NCI-H1436 (cell line): ENCODE data around the gene LRG1.

Experiments
- DNase-seq: peaks from one replicate; lab custom pipeline; 2025; lab: John Stamatoyannopoulos, UW

LRG1 gene

GRCh38 chr19:4511300-4512054 is 28.4 kb downstream of the LRG1 start:
- DNase-seq, result no peak

GRCh38 chr19:4510435-4511255 is 29.2 kb downstream of the LRG1 start:
- DNase-seq, result no peak

- no peak for DNase-seq
Measured at GRCh38 chr19:4508698-4509097, 31.1 kb downstream of the LRG1 start.

- DNase-seq, result no peak
Measured at GRCh38 chr19:4507804-4508203, 32.0 kb downstream of the LRG1 start.

- DNase-seq, result no peak
Measured at GRCh38 chr19:4507150-4507452, 32.7 kb downstream of the LRG1 start.

- no peak for DNase-seq
Measured at GRCh38 chr19:4506449-4507149, 33.2 kb downstream of the LRG1 start.

- DNase-seq, result no peak
Measured at GRCh38 chr19:4505570-4506448, 34.0 kb downstream of the LRG1 start.

- DNase-seq, result no peak
Measured at GRCh38 chr19:4504891-4505569, 34.8 kb downstream of the LRG1 start.

GRCh38 chr19:4504297-4504701 is 35.5 kb downstream of the LRG1 start:
- DNase-seq, result no peak

- no peak for DNase-seq
Measured at GRCh38 chr19:4503825-4504170, 36.0 kb downstream of the LRG1 start.

GRCh38 chr19:4503132-4503824 is 36.6 kb downstream of the LRG1 start:
- no peak for DNase-seq

- DNase-seq, result no peak
Measured at GRCh38 chr19:4502282-4503131, 37.3 kb downstream of the LRG1 start.

GRCh38 chr19:4501691-4502090 is 38.1 kb downstream of the LRG1 start:
- DNase-seq, result no peak

GRCh38 chr19:4500841-4501591 is 38.8 kb downstream of the LRG1 start:
- DNase-seq, result no peak

GRCh38 chr19:4499855-4500254 is 40.0 kb downstream of the LRG1 start:
- no peak for DNase-seq

- no peak for DNase-seq
Measured at GRCh38 chr19:4499318-4499717, 40.5 kb downstream of the LRG1 start.

GRCh38 chr19:4498694-4499093 is 41.1 kb downstream of the LRG1 start:
- DNase-seq, result no peak

GRCh38 chr19:4497770-4498389 is 42.0 kb downstream of the LRG1 start:
- DNase-seq, result no peak

GRCh38 chr19:4496304-4496703 is 43.5 kb downstream of the LRG1 start:
- DNase-seq, result no peak
